ENCODE results near the gene ACADS.

ACADS gene

GRCh38 chr12:120759591-120760348 is 34.1 kb downstream of the ACADS start:
- DNase-seq (ENCODE audit: low read depth), result no peak
- H3K4me3 ChIP-seq (ENCODE audit: low read depth, low read length), result no peak overlapping the region
- TF ChIP-seq CTCF (IDR thresholded peaks at IDR 0.05; ENCODE audit: low read depth, low read length, missing control alignments), result no peak

- no peak overlapping the region for H3K4me3 ChIP-seq (ENCODE audit: low read depth, low read length)
- no peak for DNase-seq (ENCODE audit: low read depth)
- TF ChIP-seq CTCF (IDR thresholded peaks at IDR 0.05; ENCODE audit: low read depth, low read length, missing control alignments), result no peak
Measured at GRCh38 chr12:120760349-120761254, 35.0 kb downstream of the ACADS start.

GRCh38 chr12:120761519-120761934 is 35.9 kb downstream of the ACADS start:
- DNase-seq (ENCODE audit: low read depth), result no peak
- H3K4me3 ChIP-seq (ENCODE audit: low read depth, low read length), result no peak overlapping the region
- TF ChIP-seq CTCF (IDR thresholded peaks at IDR 0.05; ENCODE audit: low read depth, low read length, missing control alignments), result no peak

- H3K4me3 ChIP-seq (ENCODE audit: low read depth, low read length), result no peak overlapping the region
- no peak for DNase-seq (ENCODE audit: low read depth)
- no peak for TF ChIP-seq CTCF (IDR thresholded peaks at IDR 0.05; ENCODE audit: low read depth, low read length, missing control alignments)
Measured at GRCh38 chr12:120762086-120762485, 36.5 kb downstream of the ACADS start.

- H3K4me3 ChIP-seq (ENCODE audit: low read depth, low read length), result no peak overlapping the region
- DNase-seq (ENCODE audit: low read depth), result no peak
- no peak for TF ChIP-seq CTCF (IDR thresholded peaks at IDR 0.05; ENCODE audit: low read depth, low read length, missing control alignments)
Measured at GRCh38 chr12:120763250-120763649, 37.6 kb downstream of the ACADS start.

- no peak overlapping the region for H3K4me3 ChIP-seq (ENCODE audit: low read depth, low read length)
- no peak for DNase-seq (ENCODE audit: low read depth)
- TF ChIP-seq CTCF (IDR thresholded peaks at IDR 0.05; ENCODE audit: low read depth, low read length, missing control alignments), result no peak
Measured at GRCh38 chr12:120764816-120765215, 39.2 kb downstream of the ACADS start.
